Activated CD8-positive, alpha-beta memory T cell treated with anti-CD3 and anti-CD28 coated beads for 4 hours (primary cell): ENCODE results near the gene SPRY1.

Source experiments
- DNase-seq, 2 donors: peaks; one replicate each; pipeline ENCODE4 v3.0.0-alpha.2; 2020; ENCODE audit warnings: low read depth in 2 of 2

Gene SPRY1

GRCh38 chr4:123409334-123409733, 12.7 kb downstream of the SPRY1 start:
- DNase-seq, result no peak

DNA sequence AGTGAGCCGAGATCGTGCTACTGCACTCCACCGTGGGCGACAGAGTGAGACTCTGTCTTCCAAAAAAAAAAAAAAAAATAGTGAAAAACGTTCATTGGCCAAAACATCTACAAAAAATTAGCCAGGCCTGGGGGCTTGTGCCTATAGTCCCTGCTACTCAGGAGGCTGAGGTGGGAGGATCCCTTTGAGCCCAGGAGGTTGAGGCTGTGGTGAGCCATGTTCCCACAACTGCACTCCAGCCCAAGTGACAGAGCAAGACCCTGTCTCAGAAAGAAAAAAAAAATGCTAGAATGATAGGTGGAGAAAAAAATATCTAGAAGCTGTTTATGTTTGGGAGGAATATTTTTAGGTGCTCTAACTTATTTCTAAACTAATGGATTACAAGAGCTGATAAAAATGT, 14.9 kb downstream of the SPRY1 start:
- DNase-seq, result no peak

- DNase-seq, result no peak
Measured at GRCh38 chr4:123412091-123412505, 15.5 kb downstream of the SPRY1 start.

- no peak for DNase-seq
Measured at GRCh38 chr4:123412700-123413512, 16.3 kb downstream of the SPRY1 start.

DNA sequence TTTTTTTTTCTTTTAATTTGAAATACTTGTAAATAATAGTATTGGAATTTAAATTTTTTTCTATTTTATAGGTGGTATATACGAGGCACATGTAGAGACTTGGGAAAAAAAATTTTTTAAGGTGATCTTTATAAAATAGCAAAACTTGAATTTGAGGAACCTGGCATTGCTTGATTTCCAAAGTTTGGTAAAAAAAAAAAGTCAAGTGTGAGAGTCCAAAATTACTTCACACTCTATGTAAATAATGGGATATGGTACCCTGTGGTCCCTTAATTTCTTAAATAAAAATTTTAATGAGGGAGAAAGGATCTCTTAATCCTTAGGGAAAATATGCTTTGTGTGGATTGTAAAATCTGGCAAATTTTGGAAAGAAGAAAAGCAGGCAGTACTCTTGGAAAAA, 19.0 kb downstream of the SPRY1 start:
- DNase-seq, result no peak

DNA sequence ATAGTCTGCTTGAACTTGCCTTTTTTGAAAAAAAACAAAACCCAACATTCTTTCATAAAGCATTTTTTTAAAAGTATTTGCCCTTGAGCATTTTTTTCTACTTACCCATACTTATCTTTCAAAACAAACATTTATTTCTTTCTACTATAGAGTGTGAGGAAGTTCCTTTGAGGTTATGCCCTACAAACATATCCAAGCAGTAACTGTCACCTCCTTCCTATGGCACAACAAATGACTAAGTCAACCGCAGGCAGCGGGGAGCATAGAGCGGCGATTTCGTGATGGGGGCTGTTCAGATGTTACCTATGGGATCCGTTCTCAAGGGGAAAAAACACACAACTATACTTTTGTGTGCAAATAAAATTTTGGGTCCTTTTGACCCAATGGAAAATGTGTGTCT, 19.4 kb downstream of the SPRY1 start:
- peak; percentile 30 to 39 for DNase-seq

DNA sequence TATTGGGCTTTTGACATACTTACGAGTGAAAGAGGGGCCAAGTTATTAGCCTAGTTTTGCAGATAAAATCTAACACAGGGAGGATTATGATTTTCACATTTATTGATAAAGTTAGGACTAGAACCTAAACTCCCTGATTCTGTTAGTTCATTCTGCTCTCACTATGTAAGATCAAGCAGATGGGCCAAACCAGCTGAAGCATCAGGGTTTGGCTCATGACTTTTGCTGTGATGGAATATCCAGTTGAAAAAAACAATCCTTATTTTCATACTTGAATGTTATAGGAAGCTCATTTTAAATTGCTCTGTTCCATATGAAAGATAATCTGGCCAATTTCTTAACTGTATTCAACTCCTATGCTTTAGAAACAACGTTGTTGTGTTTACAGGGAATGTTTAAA, 21.2 kb downstream of the SPRY1 start:
- DNase-seq, result no peak

- DNase-seq, result no peak
Measured at GRCh38 chr4:123418351-123418931, 21.8 kb downstream of the SPRY1 start.

- DNase-seq, result no peak
Measured at GRCh38 chr4:123419885-123420755, 23.5 kb downstream of the SPRY1 start.

DNA sequence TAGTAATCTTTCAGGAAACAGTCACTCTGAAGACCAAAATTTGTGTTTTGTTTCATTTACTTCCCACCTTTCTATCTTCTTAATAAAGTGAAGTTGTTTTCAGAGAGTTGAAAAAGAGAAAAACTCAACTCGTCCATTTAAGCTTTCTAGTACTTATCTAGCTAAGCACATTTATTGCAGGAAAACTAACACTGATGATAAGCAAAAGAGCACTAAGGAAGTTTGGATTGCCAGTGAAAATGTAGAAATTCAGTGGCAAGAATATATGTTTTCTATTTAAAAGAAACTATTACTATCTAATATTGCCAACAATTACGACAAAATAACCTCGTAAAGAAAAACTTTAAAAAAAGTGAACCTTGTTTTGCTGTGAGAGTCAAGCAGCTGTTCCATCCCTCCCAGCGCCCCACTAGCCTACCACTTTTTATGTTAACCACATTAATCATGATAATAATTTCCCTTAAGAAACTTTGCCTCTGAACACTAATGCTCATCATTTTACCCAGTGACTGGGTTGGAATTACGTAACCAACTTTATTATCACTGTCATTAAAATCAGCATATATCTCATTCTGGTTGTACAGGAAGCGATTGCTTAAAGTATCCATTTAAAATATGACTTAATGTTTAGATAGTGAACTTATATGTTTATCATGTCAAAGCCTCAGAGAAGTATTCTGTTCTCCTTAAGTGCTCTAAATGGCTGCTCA, 24.8 kb downstream of the SPRY1 start:
- DNase-seq, result no peak

DNA sequence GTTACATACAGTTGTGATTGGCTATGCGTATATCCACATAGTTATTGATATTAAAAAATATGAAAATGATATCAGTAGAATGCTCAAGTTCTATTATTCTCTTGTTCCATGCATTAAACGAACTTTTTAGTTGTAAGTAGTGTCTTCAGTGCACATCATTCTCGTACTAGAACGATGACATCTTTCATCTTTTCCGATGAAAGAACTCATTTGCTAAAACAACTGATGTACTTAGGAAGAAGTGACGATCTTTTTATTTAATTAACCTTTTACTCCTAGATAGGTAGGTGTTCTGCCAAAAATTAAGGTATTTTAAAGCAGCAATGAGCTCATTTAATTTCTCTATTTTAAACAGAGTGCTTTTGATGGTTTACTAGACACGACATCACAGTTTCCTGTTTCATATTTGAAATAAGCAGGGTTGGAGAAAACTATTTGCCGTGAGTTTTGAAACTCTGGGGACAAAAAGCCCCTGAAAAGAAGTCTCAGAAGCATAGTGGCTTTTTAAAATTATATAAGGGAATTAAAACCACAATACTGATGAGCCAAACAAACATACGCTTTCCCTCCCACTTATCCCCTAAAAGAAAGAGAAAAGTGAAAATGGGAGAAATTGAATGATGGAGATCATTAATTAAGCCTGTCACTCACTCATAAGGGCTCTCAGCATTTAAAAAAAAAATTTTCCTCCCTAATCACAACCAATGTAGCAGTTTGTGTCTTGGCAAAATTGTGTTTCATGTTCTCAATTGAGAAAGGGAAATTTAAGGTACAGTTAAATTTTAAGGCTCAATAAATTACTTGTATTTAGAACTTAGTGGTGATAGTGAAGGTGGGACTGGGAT, 25.6 kb downstream of the SPRY1 start:
- DNase-seq, result no peak

- no peak for DNase-seq
Measured at GRCh38 chr4:123423819-123424218, 27.2 kb downstream of the SPRY1 start.

- DNase-seq, result no peak
Measured at GRCh38 chr4:123427951-123428350, 31.4 kb downstream of the SPRY1 start.

GRCh38 chr4:123430031-123430430, 33.4 kb downstream of the SPRY1 start:
- no peak for DNase-seq

DNA sequence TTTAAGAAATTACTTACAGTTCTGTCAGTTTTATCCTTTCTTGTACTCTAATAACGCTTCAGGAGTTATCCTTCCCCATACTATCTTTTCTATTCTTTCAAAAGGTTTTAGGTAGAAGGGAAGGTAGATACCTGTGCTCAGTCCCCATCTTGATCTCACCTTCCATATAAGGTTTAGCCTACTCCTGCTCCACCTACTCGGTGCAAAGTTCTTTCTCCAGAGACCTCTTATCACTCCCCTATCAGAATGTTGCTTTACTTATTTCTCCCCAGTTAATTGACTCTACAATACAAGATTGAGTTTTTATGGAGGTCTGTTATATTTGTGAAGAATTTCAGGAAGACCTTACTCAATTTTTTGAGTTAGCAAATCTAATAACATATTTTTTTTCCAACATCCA, 33.9 kb downstream of the SPRY1 start:
- DNase-seq, result no peak

DNA sequence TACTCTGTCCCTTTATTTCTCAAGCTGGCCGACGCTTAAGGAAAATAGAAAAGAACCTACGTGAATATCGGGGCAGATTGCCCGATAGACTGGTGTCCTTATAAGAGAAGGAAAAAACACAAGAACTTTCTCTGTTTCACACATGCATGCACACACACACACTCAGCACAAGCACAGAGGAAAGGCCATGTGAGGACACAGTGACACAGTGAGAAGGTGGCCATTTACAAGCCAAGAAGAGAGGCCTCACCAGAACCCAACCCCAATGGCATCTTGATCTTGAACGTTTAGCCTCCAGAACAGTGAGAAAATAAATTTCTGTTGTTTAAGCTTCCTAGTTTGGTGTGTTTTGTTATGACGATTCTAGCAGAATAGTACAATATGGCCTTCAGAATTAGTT, 37.0 kb downstream of the SPRY1 start:
- DNase-seq, result no peak

DNA sequence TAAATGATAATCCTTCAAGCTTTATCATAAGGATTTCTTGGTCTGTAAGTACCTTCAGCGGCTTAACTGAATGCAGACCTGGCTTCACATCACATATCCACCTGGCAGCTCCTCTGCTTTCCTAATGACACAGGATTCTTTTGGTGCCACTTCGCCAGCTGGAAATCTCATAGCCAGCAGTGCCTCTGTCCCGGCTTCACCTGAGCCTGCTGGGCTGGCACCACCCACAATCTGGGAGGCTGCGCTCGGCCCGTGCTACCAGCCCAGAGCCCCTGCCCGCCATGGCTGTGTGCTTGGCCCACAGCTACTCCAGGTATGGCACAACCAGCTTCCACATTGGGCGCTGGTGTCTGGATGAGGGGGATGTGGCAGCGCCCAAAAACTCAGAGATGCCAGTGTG, 37.4 kb downstream of the SPRY1 start:
- no peak for DNase-seq

GRCh38 chr4:123435246-123436113, 38.9 kb downstream of the SPRY1 start:
- DNase-seq, result no peak

GRCh38 chr4:123438031-123438430, 41.4 kb downstream of the SPRY1 start:
- no peak for DNase-seq
